Measurements from ENCODE around the gene EFCAB6.

EFCAB6 gene

GRCh38 chr22:43698403-43698802, 113.7 kb downstream of the EFCAB6 start:
- Histone ChIP-seq H3K9me2 (replicated peaks; ENCODE audit: control insufficient read depth, low read length) (no peaks in the 10 kb centered on the region), H3K9me3 (ENCODE audit: control insufficient read depth, insufficient read depth, low read length) (no peaks in the 10 kb centered on the region), H3K4me2 (ENCODE audit: low read length) (no peak overlapping the region), H3F3A (ENCODE audit: control insufficient read depth, insufficient read depth) (no peaks in the 10 kb centered on the region), H3K79me2 (ENCODE audit: control insufficient read depth, low read length) (no peaks in the 10 kb centered on the region), H4K20me1 (ENCODE audit: control insufficient read depth, insufficient read depth, low read depth, low read length) (no peaks in the 10 kb centered on the region), H3K27ac (ENCODE audit: low read depth, low read length) (no peak overlapping the region), H3K36me3 (ENCODE audit: control insufficient read depth, low read length) (no peaks in the 10 kb centered on the region), H3K4me3 (ENCODE audit: low read length) (no peak overlapping the region), H3K4me1 (ENCODE audit: control insufficient read depth, low read length) (no peaks in the 10 kb centered on the region), H3K27me3 (ENCODE audit: control insufficient read depth, low read length) (peaks cover 3% of the 10 kb centered on the region)
- TF ChIP-seq CTCF (IDR thresholded peaks at IDR 0.05; ENCODE audit: low read depth, low read length, poor library complexity, severe bottlenecking) (no peak), EZH2phosphoT487 (IDR thresholded peaks at IDR 0.05; ENCODE audit: borderline replicate concordance, low read length) (no peak)

DNA sequence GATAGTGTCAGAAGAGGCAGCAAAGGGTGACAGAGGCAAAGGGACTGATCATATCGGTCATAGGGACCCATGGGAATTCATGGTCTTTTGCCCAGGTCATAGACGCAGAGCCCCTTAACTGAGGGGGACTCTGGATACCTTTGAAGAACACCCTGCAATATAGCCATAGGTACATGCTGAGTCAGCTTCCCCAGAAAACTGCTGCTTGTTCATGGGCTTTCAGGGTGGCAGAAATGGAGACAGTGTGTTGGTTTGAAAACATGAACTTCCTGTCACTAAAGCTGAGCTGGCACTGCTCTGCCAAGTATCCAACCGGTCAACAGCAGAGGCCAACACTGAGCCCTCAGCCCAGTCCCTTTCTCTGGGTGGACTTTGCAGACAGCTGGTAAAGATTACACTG, 114.2 kb downstream of the EFCAB6 start:
- no peaks in the 10 kb centered on the region for H3K36me3 ChIP-seq (ENCODE audit: control insufficient read depth, low read length)
- no peaks in the 10 kb centered on the region for H4K20me1 ChIP-seq (ENCODE audit: control insufficient read depth, insufficient read depth, low read depth, low read length)
- no peak overlapping the region for H3K4me3 ChIP-seq (ENCODE audit: low read length)
- no peaks in the 10 kb centered on the region for H3K9me3 ChIP-seq (ENCODE audit: control insufficient read depth, insufficient read depth, low read length)
- no peaks in the 10 kb centered on the region for H3F3A ChIP-seq (ENCODE audit: control insufficient read depth, insufficient read depth)
- H3K4me1 ChIP-seq (ENCODE audit: control insufficient read depth, low read length), result no peaks in the 10 kb centered on the region
- TF ChIP-seq CTCF (IDR thresholded peaks at IDR 0.05; ENCODE audit: low read depth, low read length, poor library complexity, severe bottlenecking) (no peak), EZH2phosphoT487 (IDR thresholded peaks at IDR 0.05; ENCODE audit: borderline replicate concordance, low read length) (no peak)
- H3K4me2 ChIP-seq (ENCODE audit: low read length), result no peak overlapping the region
- H3K79me2 ChIP-seq (ENCODE audit: control insufficient read depth, low read length), result no peaks in the 10 kb centered on the region
- peaks cover 3% of the 10 kb centered on the region for H3K27me3 ChIP-seq (ENCODE audit: control insufficient read depth, low read length)
- no peak overlapping the region for H3K27ac ChIP-seq (ENCODE audit: low read depth, low read length)
- H3K9me2 ChIP-seq (replicated peaks; ENCODE audit: control insufficient read depth, low read length), result no peaks in the 10 kb centered on the region

DNA sequence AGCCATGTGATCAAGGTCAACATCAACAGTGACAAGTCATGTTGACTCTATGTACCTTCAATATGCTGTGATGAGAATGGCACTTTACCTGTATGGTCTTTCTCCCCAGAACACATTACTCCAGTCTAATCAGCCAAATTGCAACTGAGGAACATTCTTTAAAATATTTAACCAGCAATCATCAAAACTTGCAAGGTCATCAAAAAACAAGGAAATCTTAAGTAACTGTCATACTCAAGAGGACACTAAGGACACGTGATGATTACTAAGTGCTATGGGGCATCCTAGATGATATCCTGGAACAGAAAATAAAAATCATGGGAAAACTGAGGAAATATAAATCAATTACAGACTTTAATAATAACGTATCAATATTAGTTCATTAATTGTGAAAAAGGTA, 118.9 kb downstream of the EFCAB6 start:
- Histone ChIP-seq H3K4me1 (ENCODE audit: control insufficient read depth, low read length) (no peaks in the 10 kb centered on the region), H3F3A (ENCODE audit: control insufficient read depth, insufficient read depth) (no peaks in the 10 kb centered on the region), H4K20me1 (ENCODE audit: control insufficient read depth, insufficient read depth, low read depth, low read length) (no peaks in the 10 kb centered on the region), H3K9me2 (replicated peaks; ENCODE audit: control insufficient read depth, low read length) (no peaks in the 10 kb centered on the region), H3K27ac (ENCODE audit: low read depth, low read length) (no peak overlapping the region), H3K4me2 (ENCODE audit: low read length) (no peak overlapping the region), H3K79me2 (ENCODE audit: control insufficient read depth, low read length) (no peaks in the 10 kb centered on the region), H3K9me3 (ENCODE audit: control insufficient read depth, insufficient read depth, low read length) (no peaks in the 10 kb centered on the region), H3K36me3 (ENCODE audit: control insufficient read depth, low read length) (no peaks in the 10 kb centered on the region), H3K4me3 (ENCODE audit: low read length) (no peak overlapping the region), H3K27me3 (ENCODE audit: control insufficient read depth, low read length) (peaks cover 3% of the 10 kb centered on the region)
- TF ChIP-seq CTCF (IDR thresholded peaks at IDR 0.05; ENCODE audit: low read depth, low read length, poor library complexity, severe bottlenecking) (no peak), EZH2phosphoT487 (IDR thresholded peaks at IDR 0.05; ENCODE audit: borderline replicate concordance, low read length) (no peak)

DNA sequence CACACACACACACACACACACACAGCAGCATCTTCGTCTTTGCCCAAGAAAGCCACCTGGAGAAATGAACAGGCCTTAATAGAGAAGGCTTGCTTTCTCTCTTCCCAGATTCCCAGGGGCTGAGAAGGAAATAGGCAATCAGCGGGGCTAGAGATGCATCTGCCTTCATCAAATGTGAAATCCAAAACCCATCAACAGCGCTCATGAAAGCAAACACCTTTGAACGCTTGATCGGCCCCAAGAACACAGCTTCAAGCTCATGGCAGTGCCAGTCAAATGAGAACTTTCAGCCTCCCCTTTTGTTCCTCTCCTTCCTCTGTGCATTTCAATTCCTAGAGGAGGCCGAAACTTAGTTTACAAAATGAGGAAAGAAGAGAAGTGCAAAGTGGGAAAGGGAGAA, 122.7 kb downstream of the EFCAB6 start:
- Histone ChIP-seq H3F3A (ENCODE audit: control insufficient read depth, insufficient read depth) (no peaks in the 10 kb centered on the region), H3K4me3 (ENCODE audit: low read length) (no peak overlapping the region), H3K4me1 (ENCODE audit: control insufficient read depth, low read length) (no peaks in the 10 kb centered on the region), H3K9me2 (replicated peaks; ENCODE audit: control insufficient read depth, low read length) (no peaks in the 10 kb centered on the region), H3K79me2 (ENCODE audit: control insufficient read depth, low read length) (no peaks in the 10 kb centered on the region), H3K36me3 (ENCODE audit: control insufficient read depth, low read length) (no peaks in the 10 kb centered on the region), H3K4me2 (ENCODE audit: low read length) (no peak overlapping the region), H3K27me3 (ENCODE audit: control insufficient read depth, low read length) (no peaks in the 10 kb centered on the region; the same call in 1 of the 2 replicates), H4K20me1 (ENCODE audit: control insufficient read depth, insufficient read depth, low read depth, low read length) (no peaks in the 10 kb centered on the region), H3K27ac (ENCODE audit: low read depth, low read length) (no peak overlapping the region), H3K9me3 (ENCODE audit: control insufficient read depth, insufficient read depth, low read length) (no peaks in the 10 kb centered on the region)
- TF ChIP-seq CTCF (IDR thresholded peaks at IDR 0.05; ENCODE audit: low read depth, low read length, poor library complexity, severe bottlenecking), result no peak
- no peak for TF ChIP-seq EZH2phosphoT487 (IDR thresholded peaks at IDR 0.05; ENCODE audit: borderline replicate concordance, low read length)

Data from DOHH2 (cell line).